Neural progenitor cell (in vitro differentiated cells): ENCODE results near the gene MAP4K3. TPM values are rescaled to one million over a fixed set of nuclear protein-coding genes. Genes with fewer than 3 reads are reported as not detected.
"Not testable (repeated sequence)": the region's sequence is repeated elsewhere in the genome, so short reads cannot be mapped to it uniquely, and the experiment has no call there.

Experiments used
- DNase-seq: peaks from one replicate; pipeline ENCODE4 v3.0.0-alpha.2; 2016; ENCODE audit warnings: low spot score
- H2AFZ ChIP-seq: fragments of 200-600 bp; sonication (generic); replicated peaks from 2 replicates; pipeline ENCODE4 v1.6.1; 2016; ENCODE audit warnings: antibody characterized with exemption
- H3F3A ChIP-seq: fragments of 200-600 bp; sonication (generic); 2 replicates; pipeline ENCODE4 v1.6.1; 2016; ENCODE audit warnings: antibody characterized with exemption, low read depth
- H3K27ac ChIP-seq: fragments of 200-600 bp; sonication (generic); 2 replicates; pipeline ENCODE4 v1.5.1; 2016; ENCODE audit warnings: mild to moderate bottlenecking
- H3K27me3 ChIP-seq: fragments of 200-600 bp; sonication (generic); 2 replicates; pipeline ENCODE4 v1.6.1; 2016; ENCODE audit warnings: mild to moderate bottlenecking, moderate library complexity
- H3K36me3 ChIP-seq: fragments of 200-600 bp; sonication (generic); 2 replicates; pipeline ENCODE4 v1.5.1; 2016
- H3K4me1 ChIP-seq: fragments of 200-600 bp; sonication (generic); 2 replicates; pipeline ENCODE4 v1.6.1; 2016; ENCODE audit warnings: mixed run types
- H3K4me2 ChIP-seq: fragments of 200-600 bp; sonication (generic); 2 replicates; pipeline ENCODE4 v1.6.1; 2016
- H3K4me3 ChIP-seq: fragments of 200-600 bp; sonication (generic); 2 replicates; pipeline ENCODE4 v1.5.1; 2016
- H3K79me2 ChIP-seq: fragments of 200-600 bp; sonication (generic); 2 replicates; pipeline ENCODE4 v1.6.1; 2016; ENCODE audit warnings: low read depth
- H3K9ac ChIP-seq: fragments of 200-600 bp; sonication (generic); 2 replicates; pipeline ENCODE4 v1.6.1; 2016
- H3K9me3 ChIP-seq: fragments of 200-600 bp; sonication (generic); 2 replicates; pipeline ENCODE4 v1.5.1; 2016; ENCODE audit warnings: low read depth
- H4K20me1 ChIP-seq: fragments of 200-600 bp; sonication (generic); 2 replicates; pipeline ENCODE4 v1.6.1; 2016; ENCODE audit warnings: low read depth
- H3K27ac Mint-ChIP-seq: 3 replicates; pipeline ENCODE4 v1.8.0; 2021; ENCODE audit warnings: mixed read lengths
- H3K27me3 Mint-ChIP-seq: 2 replicates; pipeline ENCODE4 v1.8.0; 2022; ENCODE audit warnings: low read depth, mild to moderate bottlenecking, inconsistent platforms, moderate library complexity, mixed read lengths; ENCODE audit not compliant: insufficient read depth
- H3K36me3 Mint-ChIP-seq: 3 replicates; pipeline ENCODE4 v1.8.0; 2021; ENCODE audit warnings: mixed read lengths
- H3K4me1 Mint-ChIP-seq: 3 replicates; pipeline ENCODE4 v1.8.0; 2021; ENCODE audit warnings: mixed read lengths
- H3K4me3 Mint-ChIP-seq: 3 replicates; pipeline ENCODE4 v1.8.0; 2021; ENCODE audit warnings: mild to moderate bottlenecking, moderate library complexity, mixed read lengths
- H3K9me3 Mint-ChIP-seq: 3 replicates; pipeline ENCODE4 v1.8.0; 2020; ENCODE audit warnings: mixed read lengths
- EZH2 ChIP-seq: fragments of 200-600 bp; sonication (generic); IDR thresholded peaks from 2 replicates; pipeline ENCODE4 v1.6.1; 2017; ENCODE audit warnings: antibody characterized with exemption, mild to moderate bottlenecking, moderate library complexity
- EZH2phosphoT487 ChIP-seq: fragments of 200-600 bp; sonication (generic); IDR thresholded peaks from 2 replicates; pipeline ENCODE4 v1.6.1; 2017; ENCODE audit warnings: antibody characterized with exemption
- total RNA-seq: library from RNA; depleted of rRNA; stranded (reverse); fragments of >200 nt; gene quantifications from 2 replicates; pipeline ENCODE4 v1.2.3, GENCODE V29; 2015; ENCODE audit warnings: low replicate concordance
- TF ChIP-seq, protein P1 (sequence below): fragments of 200-600 bp; sonication (generic); IDR thresholded peaks from 2 replicates; pipeline ENCODE4 v1.5.1; 2017; ENCODE audit warnings: antibody characterized with exemption, mild to moderate bottlenecking

The MAP4K3 gene
- total RNA-seq, 1 donor from 2014 or later = 79.5 TPM

DNA sequence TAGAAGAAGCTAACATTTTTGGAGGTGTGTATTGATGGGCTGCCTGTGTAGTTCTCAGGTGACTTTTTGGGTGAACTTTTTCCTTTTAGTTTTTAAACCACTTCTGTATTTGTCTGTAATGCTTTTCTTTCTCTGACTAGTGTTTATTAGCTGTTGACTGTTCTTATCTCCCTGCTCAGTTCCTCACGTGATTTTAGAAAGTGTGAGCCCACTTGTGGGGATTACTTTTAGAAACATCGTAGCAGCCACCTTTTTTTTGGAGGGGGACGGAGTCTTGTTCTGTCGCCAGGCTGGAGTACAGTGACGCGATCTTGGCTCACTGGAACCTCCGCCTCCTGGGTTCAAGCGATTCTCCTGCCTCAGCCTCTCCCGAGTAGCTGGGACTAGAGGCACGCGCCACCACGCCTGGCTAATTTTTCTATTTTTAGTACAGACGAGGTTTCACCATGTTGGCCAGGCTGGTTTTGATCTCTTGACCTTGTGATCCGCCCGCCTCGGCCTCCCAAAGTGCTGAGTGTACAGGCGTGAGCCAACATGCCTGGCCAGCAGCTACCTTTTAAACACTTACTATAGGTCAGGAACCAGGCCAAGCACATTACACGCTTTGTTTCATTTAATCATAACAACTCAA is 184.1 kb downstream of the MAP4K3 start:
- H3K36me3 ChIP-seq = peaks cover 15% of the 10 kb centered on the region
- no peaks in the 10 kb centered on the region for H4K20me1 ChIP-seq
- H3K9ac ChIP-seq = no peak overlapping the region
- H3K4me1 ChIP-seq = no peaks in the 10 kb centered on the region
- Mint-ChIP-seq H3K9me3 (no peaks in the 10 kb centered on the region), H3K4me3 (no peak overlapping the region), H3K4me1 (no peaks in the 10 kb centered on the region), H3K36me3 (peaks cover 45% of the 10 kb centered on the region), H3K27ac (no peak overlapping the region), H3K27me3 (no peaks in the 10 kb centered on the region)
- peaks cover 3% of the 10 kb centered on the region for H3F3A ChIP-seq
- DNase-seq = no peak
- H3K9me3 ChIP-seq = no peaks in the 10 kb centered on the region
- no peak overlapping the region for H2AFZ ChIP-seq
- H3K4me2 ChIP-seq = no peak overlapping the region
- no peaks in the 10 kb centered on the region for H3K79me2 ChIP-seq
- H3K27ac ChIP-seq = no peak overlapping the region
- no peaks in the 10 kb centered on the region for H3K27me3 ChIP-seq
- TF ChIP-seq, protein P1, sequence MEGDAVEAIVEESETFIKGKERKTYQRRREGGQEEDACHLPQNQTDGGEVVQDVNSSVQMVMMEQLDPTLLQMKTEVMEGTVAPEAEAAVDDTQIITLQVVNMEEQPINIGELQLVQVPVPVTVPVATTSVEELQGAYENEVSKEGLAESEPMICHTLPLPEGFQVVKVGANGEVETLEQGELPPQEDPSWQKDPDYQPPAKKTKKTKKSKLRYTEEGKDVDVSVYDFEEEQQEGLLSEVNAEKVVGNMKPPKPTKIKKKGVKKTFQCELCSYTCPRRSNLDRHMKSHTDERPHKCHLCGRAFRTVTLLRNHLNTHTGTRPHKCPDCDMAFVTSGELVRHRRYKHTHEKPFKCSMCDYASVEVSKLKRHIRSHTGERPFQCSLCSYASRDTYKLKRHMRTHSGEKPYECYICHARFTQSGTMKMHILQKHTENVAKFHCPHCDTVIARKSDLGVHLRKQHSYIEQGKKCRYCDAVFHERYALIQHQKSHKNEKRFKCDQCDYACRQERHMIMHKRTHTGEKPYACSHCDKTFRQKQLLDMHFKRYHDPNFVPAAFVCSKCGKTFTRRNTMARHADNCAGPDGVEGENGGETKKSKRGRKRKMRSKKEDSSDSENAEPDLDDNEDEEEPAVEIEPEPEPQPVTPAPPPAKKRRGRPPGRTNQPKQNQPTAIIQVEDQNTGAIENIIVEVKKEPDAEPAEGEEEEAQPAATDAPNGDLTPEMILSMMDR = no peak
- TF ChIP-seq EZH2 = no peak
- no peak for TF ChIP-seq EZH2phosphoT487
- H3K4me3 ChIP-seq = no peak overlapping the region

DNA sequence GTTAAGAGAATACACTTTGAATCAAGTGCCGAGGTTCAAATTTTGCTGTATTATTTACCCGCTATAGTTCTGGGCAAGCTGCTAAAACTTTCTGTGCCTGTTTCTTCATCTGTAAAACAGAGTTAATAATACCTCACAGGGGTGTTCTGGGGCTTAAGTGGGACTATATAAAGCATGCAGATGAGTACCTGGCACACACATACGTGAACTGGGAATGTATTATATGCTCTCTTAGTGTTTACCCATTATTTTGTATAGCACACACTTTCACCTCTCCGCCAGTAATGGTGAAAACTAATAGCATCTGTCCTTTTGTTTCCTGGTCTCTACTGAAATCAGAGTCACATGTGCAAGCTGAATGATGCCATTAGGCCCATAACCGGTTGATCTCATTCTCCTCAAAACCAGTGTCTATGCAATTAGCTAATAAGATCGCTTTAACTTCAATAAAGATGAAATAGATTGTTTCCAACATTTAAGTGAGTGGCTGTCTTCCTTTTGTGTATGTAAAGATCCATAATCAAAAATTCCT is 189.5 kb downstream of the MAP4K3 start:
- Histone ChIP-seq H2AFZ (no peak overlapping the region), H3K9ac (no peak overlapping the region), H3K4me2 (no peak overlapping the region), H3K36me3 (peaks cover 15% of the 10 kb centered on the region), H3K27ac (no peak overlapping the region), H3K79me2 (no peaks in the 10 kb centered on the region), H4K20me1 (no peaks in the 10 kb centered on the region), H3K27me3 (no peaks in the 10 kb centered on the region), H3K9me3 (no peaks in the 10 kb centered on the region), H3K4me3 (no peak overlapping the region), H3F3A (peaks cover 3% of the 10 kb centered on the region), H3K4me1 (no peaks in the 10 kb centered on the region)
- Mint-ChIP-seq H3K4me3 (no peak overlapping the region), H3K36me3 (peaks cover 32% of the 10 kb centered on the region), H3K9me3 (no peaks in the 10 kb centered on the region), H3K27ac (no peak overlapping the region), H3K27me3 (peaks cover 2% of the 10 kb centered on the region), H3K4me1 (no peaks in the 10 kb centered on the region)
- DNase-seq = no peak
- TF ChIP-seq EZH2 = no peak
- TF ChIP-seq EZH2phosphoT487 = no peak
- TF ChIP-seq, protein P1 = no peak

- no peak for DNase-seq
- no peaks in the 10 kb centered on the region for H4K20me1 ChIP-seq
- peaks cover 7% of the 10 kb centered on the region for H3K36me3 ChIP-seq
- no peaks in the 10 kb centered on the region for H3K27me3 ChIP-seq
- no peak overlapping the region for H3K4me3 ChIP-seq
- no peaks in the 10 kb centered on the region for H3K79me2 ChIP-seq
- peaks cover 3% of the 10 kb centered on the region for H3F3A ChIP-seq
- no peak overlapping the region for H3K9ac ChIP-seq
- Mint-ChIP-seq H3K27ac (no peak overlapping the region), H3K27me3 (peaks cover 2% of the 10 kb centered on the region), H3K4me1 (peaks cover 2% of the 10 kb centered on the region), H3K4me3 (no peak overlapping the region), H3K36me3 (peaks cover 24% of the 10 kb centered on the region), H3K9me3 (no peaks in the 10 kb centered on the region)
- H3K4me2 ChIP-seq = no peak overlapping the region
- H3K4me1 ChIP-seq = no peaks in the 10 kb centered on the region
- no peak for TF ChIP-seq EZH2
- no peak for TF ChIP-seq EZH2phosphoT487
- TF ChIP-seq, protein P1 = no peak
- H3K9me3 ChIP-seq = no peaks in the 10 kb centered on the region
- H3K27ac ChIP-seq = no peak overlapping the region
- no peak overlapping the region for H2AFZ ChIP-seq
Observed at GRCh38 chr2:39246382-39246980, 190.6 kb downstream of the MAP4K3 start.

DNA sequence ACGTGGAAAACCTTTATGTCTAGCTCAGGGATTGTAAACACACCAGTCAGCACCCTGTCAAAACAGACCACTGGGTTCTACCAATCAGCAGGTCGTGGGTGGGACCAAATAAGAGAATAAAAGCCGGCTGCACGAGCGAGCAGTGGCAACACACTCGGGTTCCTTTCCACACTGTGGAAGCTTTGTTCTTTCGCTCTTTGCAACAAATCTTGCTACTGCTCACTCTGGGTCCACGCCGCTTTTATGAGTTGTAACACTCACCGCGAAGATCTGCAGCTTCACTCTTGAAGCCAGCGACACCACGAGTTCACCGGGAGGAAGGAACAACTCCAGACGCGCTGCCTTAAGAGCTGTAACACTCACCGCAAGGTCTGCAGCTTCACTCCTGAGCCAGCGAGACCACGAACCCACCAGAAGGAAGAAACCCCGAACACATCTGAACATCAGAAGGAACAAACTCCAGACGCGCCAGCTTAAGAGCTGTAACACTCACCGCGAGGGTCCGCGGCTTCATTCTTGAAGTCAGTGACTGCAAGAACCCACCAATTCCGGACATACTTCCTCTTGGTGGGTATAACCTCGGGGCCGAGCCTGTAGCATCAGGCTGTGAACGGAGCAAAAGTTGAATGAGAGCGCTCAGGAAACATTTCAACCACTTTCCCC is 192.0 kb downstream of the MAP4K3 start:
- H3K79me2 ChIP-seq, H3K4me1 Mint-ChIP-seq, H3K27ac Mint-ChIP-seq, H3K4me2 ChIP-seq, H3K9me3 ChIP-seq, DNase-seq, H2AFZ ChIP-seq, H3K36me3 ChIP-seq, H3K27ac ChIP-seq, H4K20me1 ChIP-seq, H3F3A ChIP-seq, H3K4me3 ChIP-seq, H3K27me3 Mint-ChIP-seq, H3K4me3 Mint-ChIP-seq, H3K27me3 ChIP-seq, H3K4me1 ChIP-seq, H3K9ac ChIP-seq, H3K9me3 Mint-ChIP-seq: not testable (repeated sequence)
- peaks cover 12% of the 10 kb centered on the region for H3K36me3 Mint-ChIP-seq

DNA sequence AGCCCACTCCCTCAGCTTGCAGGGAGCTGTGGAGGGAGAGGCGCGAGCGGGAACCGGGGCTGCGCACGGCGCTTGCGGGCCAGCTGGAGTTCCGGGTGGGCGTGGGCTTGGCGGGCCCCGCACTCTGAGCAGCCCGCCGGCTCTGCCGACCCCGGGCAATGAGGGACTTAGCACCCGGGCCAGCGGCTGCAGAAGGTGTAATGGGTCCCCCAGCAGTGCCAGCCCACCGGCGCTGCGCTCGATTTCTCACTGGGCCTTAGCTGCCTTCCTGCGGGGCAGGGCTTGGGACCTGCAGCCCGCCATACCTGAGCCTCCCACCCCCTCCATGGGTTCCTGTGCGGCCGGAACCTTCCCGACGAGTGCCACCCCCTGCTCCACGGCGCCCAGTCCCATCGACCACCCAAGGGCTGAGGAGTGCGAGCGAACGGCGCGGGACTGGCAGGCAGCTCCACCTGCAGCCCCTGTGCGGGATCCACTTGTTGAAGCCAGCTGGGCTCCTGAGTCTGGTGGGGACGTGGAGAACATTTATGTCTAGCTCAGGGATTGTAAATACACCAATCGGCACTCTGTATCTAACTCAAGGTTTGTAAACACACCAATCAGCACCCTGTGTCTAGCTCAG is 192.7 kb downstream of the MAP4K3 start:
- H3F3A ChIP-seq, H3K4me3 Mint-ChIP-seq, DNase-seq, H4K20me1 ChIP-seq, H3K27me3 ChIP-seq, H3K9me3 Mint-ChIP-seq, H3K27ac ChIP-seq, H3K27me3 Mint-ChIP-seq, H3K27ac Mint-ChIP-seq, H3K9me3 ChIP-seq, H2AFZ ChIP-seq, H3K4me1 ChIP-seq, H3K4me1 Mint-ChIP-seq, H3K79me2 ChIP-seq, H3K4me3 ChIP-seq, H3K9ac ChIP-seq, H3K4me2 ChIP-seq, H3K36me3 ChIP-seq: not testable (repeated sequence)
- peaks cover 12% of the 10 kb centered on the region for H3K36me3 Mint-ChIP-seq
